IPS-15b (cell line): ENCODE data around the gene MIDN.
A peak's percentile ranks its signal among the peaks of the same experiment; 100 is the strongest.

ENCODE experiments used
- H3K27me3 ChIP-seq: one replicate; pipeline ENCODE4 v1.6.1; 2013; ENCODE audit warnings: low read length; ENCODE audit not compliant: control insufficient read depth, insufficient read depth
- H3K36me3 ChIP-seq: one replicate; pipeline ENCODE4 v1.6.1; 2013; ENCODE audit warnings: low read length; ENCODE audit not compliant: control insufficient read depth, insufficient read depth
- H3K4me1 ChIP-seq: one replicate; pipeline ENCODE4 v1.6.1; 2013; ENCODE audit warnings: mild to moderate bottlenecking, low read length; ENCODE audit not compliant: control insufficient read depth, insufficient read depth
- H3K4me3 ChIP-seq: one replicate; pipeline ENCODE4 v1.5.1; 2013; ENCODE audit warnings: low read depth, low read length
- H3K9ac ChIP-seq: one replicate; pipeline ENCODE4 v1.6.1; 2013; ENCODE audit warnings: low read depth, mild to moderate bottlenecking, low read length
- H3K9me3 ChIP-seq: one replicate; pipeline ENCODE4 v1.6.1; 2013; ENCODE audit warnings: mild to moderate bottlenecking, low read length; ENCODE audit not compliant: control insufficient read depth, insufficient read depth

The MIDN gene

GRCh38 chr19:1274852-1275259 is 26.5 kb downstream of the MIDN start:
- Histone ChIP-seq H3K9ac (peak overlapping the region; percentile 88), H3K36me3 (peaks cover 53% of the 10 kb centered on the region), H3K4me3 (peak overlapping the region; percentile 55), H3K4me1 (peaks cover 5% of the 10 kb centered on the region), H3K27me3 (no peaks in the 10 kb centered on the region), H3K9me3 (no peaks in the 10 kb centered on the region)

- peak within 1 kb of the TSS; percentile 88 for H3K9ac ChIP-seq
- H3K36me3 ChIP-seq: peaks cover 53% of the 10 kb centered on the region
- peaks cover 8% of the 10 kb centered on the region for H3K4me1 ChIP-seq
- no peaks in the 10 kb centered on the region for H3K9me3 ChIP-seq
- peak within 1 kb of the TSS; percentile 81 for H3K4me3 ChIP-seq
- H3K27me3 ChIP-seq: no peaks in the 10 kb centered on the region
These were observed 27.0 kb downstream of the MIDN start, which contains the start of gene FAM174C for GRCh38 chr19:1275260-1275975. Gene FAM174C, plus strand, starts transcription at chr19:1275530. Its CDS starts 20 bp downstream, at chr19:1275550.

- peaks cover 47% of the 10 kb centered on the region for H3K36me3 ChIP-seq
- H3K9me3 ChIP-seq: no peaks in the 10 kb centered on the region
- peaks cover 8% of the 10 kb centered on the region for H3K4me1 ChIP-seq
- peak overlapping the region; percentile 79 for H3K9ac ChIP-seq
- H3K4me3 ChIP-seq: peak overlapping the region; percentile 81
- no peaks in the 10 kb centered on the region for H3K27me3 ChIP-seq
These were observed 27.7 kb downstream of the MIDN start for GRCh38 chr19:1275976-1276627.

GRCh38 chr19:1276628-1277022 is 28.2 kb downstream of the MIDN start:
- peaks cover 8% of the 10 kb centered on the region for H3K4me1 ChIP-seq
- H3K36me3 ChIP-seq: peaks cover 41% of the 10 kb centered on the region
- no peaks in the 10 kb centered on the region for H3K9me3 ChIP-seq
- no peaks in the 10 kb centered on the region for H3K27me3 ChIP-seq
- H3K9ac ChIP-seq: peak overlapping the region; percentile 79
- H3K4me3 ChIP-seq: peak overlapping the region; percentile 81

DNA sequence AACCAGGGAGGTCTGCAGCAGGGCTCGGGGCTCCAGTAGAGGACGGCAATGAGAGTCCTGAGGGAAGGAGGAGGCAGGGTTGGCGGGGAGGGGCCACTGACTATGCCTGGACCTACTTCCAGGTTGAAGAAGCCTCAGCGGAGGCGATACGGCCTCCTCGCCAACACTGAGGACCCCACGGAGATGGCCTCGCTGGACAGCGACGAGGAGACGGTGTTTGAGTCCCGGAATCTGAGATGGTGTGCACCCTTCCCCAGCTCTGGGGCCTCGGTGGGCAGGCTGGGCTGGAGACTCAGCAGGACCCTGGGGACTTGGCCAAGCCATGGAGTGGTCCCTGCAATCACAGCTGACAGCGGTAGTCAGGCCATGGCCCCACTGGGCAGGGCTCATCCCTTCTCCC is 28.7 kb downstream of the MIDN start:
- no peak overlapping the region for H3K9ac ChIP-seq

DNA sequence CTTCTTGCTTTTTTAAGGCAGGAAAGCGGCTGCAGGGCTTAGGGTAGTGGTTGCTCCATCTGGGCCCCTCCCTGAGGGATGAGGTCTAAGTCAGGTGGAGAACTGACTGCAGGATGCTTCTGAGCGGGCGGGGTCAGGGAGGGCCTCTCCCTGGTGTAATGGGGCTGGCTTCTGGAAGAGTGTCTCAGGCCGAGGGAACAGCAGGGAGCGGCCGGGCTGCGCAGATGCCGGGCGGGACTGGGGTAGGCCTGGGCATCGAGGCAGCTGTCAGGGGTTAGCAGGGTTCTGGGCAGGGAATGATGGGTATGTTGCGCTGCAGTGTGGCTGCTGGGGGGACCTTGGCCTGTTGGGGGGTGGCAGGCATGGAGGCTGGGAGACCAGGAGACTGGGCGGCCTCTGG is 29.7 kb downstream of the MIDN start:
- H3K4me3 ChIP-seq: no peak overlapping the region
- no peaks in the 10 kb centered on the region for H3K9me3 ChIP-seq
- H3K36me3 ChIP-seq: peaks cover 27% of the 10 kb centered on the region
- H3K27me3 ChIP-seq: no peaks in the 10 kb centered on the region
- no peak overlapping the region for H3K9ac ChIP-seq
- H3K4me1 ChIP-seq: peaks cover 8% of the 10 kb centered on the region

More for the DNA sequence above, 28.7 kb downstream of the MIDN start:
- no peak overlapping the region for H3K4me3 ChIP-seq
- H3K36me3 ChIP-seq: peaks cover 37% of the 10 kb centered on the region
- H3K4me1 ChIP-seq: peaks cover 8% of the 10 kb centered on the region
- no peaks in the 10 kb centered on the region for H3K27me3 ChIP-seq
- no peaks in the 10 kb centered on the region for H3K9me3 ChIP-seq

DNA sequence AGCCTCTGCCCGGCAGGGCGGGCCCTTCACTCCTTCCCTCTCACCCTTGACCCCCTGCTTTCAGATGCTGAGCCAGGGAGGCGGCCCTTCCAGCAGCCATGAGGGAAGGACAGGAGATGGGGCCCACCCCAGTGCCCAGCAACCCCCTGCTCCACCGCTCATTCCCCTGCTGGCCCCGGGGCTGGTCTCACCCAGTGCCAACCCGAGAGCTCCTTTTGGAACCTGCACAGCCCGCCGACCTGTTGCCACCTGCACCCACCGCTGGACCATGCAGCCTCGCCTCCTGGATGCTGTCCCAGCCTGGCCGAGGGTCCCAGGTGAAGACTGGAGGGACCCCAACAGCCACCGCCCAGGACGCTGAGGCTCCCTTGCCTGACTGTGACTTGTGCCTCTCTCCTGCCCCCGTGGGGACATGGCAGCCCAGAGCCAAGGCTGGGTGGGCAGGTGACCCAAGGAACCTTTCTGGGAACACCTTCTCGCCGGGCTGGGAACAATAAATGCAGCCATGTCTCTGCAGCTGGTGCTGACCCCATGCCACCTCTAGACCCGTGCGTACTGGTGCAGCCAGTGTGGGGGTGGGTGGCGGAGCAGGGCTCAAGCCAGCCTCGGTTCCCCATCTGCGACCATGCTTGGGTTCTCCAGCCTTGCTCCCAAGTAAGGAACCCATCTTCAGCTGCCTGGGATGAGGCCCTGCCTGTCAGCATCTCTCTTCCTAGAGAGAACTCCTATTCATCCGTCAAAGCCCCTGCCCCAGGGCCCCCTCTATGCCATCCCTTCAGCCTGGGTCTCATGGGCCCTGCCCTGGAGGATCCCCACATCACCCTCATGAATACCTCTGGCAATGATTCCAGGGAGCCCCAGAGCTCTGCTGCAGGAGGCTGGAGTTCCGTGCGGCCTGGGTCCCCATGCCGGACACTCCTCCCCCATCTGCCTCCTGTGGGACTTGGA is 30.6 kb downstream of the MIDN start:
- Histone ChIP-seq H3K4me1 (peaks cover 3% of the 10 kb centered on the region), H3K36me3 (peaks cover 20% of the 10 kb centered on the region), H3K27me3 (no peaks in the 10 kb centered on the region), H3K9me3 (no peaks in the 10 kb centered on the region), H3K4me3 (no peak overlapping the region), H3K9ac (no peak overlapping the region)

- H3K4me3 ChIP-seq: no peak overlapping the region
- no peaks in the 10 kb centered on the region for H3K9me3 ChIP-seq
- no peak overlapping the region for H3K9ac ChIP-seq
- H3K4me1 ChIP-seq: peaks cover 3% of the 10 kb centered on the region
- H3K27me3 ChIP-seq: peaks cover 4% of the 10 kb centered on the region
- peaks cover 11% of the 10 kb centered on the region for H3K36me3 ChIP-seq
These were observed 31.5 kb downstream of the MIDN start for GRCh38 chr19:1279782-1280341.

- Histone ChIP-seq H3K4me1 (peaks cover 3% of the 10 kb centered on the region), H3K36me3 (peaks cover 9% of the 10 kb centered on the region), H3K4me3 (no peak overlapping the region), H3K27me3 (peaks cover 5% of the 10 kb centered on the region), H3K9ac (no peak overlapping the region), H3K9me3 (no peaks in the 10 kb centered on the region)
These were observed 32.5 kb downstream of the MIDN start for GRCh38 chr19:1280636-1281568.

- H3K9me3 ChIP-seq: no peaks in the 10 kb centered on the region
- H3K36me3 ChIP-seq: peaks cover 9% of the 10 kb centered on the region
- H3K4me1 ChIP-seq: peaks cover 3% of the 10 kb centered on the region
- no peak overlapping the region for H3K9ac ChIP-seq
- H3K4me3 ChIP-seq: no peak overlapping the region
- peaks cover 5% of the 10 kb centered on the region for H3K27me3 ChIP-seq
These were observed 33.3 kb downstream of the MIDN start for GRCh38 chr19:1281569-1282287.
